Fibroblast of lung (primary cell): Measurements from ENCODE around the gene WTAP. TPM values are rescaled to one million over a fixed set of nuclear protein-coding genes. Genes with fewer than 3 reads are reported as not detected.

Experiments
- DNase-seq, 2 donors: peaks; one replicate each; pipeline versions ENCODE4 v3.0.0 to v3.0.0-alpha.2; 2010; ENCODE audit warnings: low read depth in 2 of 2
- H2AFZ ChIP-seq: 2 replicates; pipeline ENCODE4 v1.5.1; 2012; ENCODE audit warnings: low read length, control low read depth, inconsistent platforms
- H3K27ac ChIP-seq: 2 replicates; pipeline ENCODE4 v1.5.1; 2011; ENCODE audit warnings: low read length, control low read depth; ENCODE audit not compliant: insufficient read depth
- H3K27me3 ChIP-seq: 2 replicates; pipeline ENCODE4 v1.5.1; 2011; ENCODE audit warnings: mild to moderate bottlenecking, low read length; ENCODE audit not compliant: control insufficient read depth, insufficient read depth
- H3K36me3 ChIP-seq: 2 replicates; pipeline ENCODE4 v1.5.1; 2011; ENCODE audit warnings: low read length; ENCODE audit not compliant: control insufficient read depth, insufficient read depth
- H3K4me1 ChIP-seq: 2 replicates; pipeline ENCODE4 v1.5.1; 2011; ENCODE audit warnings: low read length; ENCODE audit not compliant: control insufficient read depth, insufficient read depth; ENCODE audit errors: extremely low read depth
- H3K4me2 ChIP-seq: 2 replicates; pipeline ENCODE4 v1.5.1; 2011; ENCODE audit warnings: low read length, control low read depth; ENCODE audit not compliant: insufficient read depth; ENCODE audit errors: extremely low read depth
- H3K4me3 ChIP-seq, 4 experiments: fragments of 200-600 bp in 1 of 4; sonication (generic) in 1 of 4; replicated peaks in 1 of 4; 2 replicates each; pipeline ENCODE4 v1.5.1; 2011 to 2016; ENCODE audit warnings: low read length in 4 of 4, low read depth in 3 of 4, mild to moderate bottlenecking in 3 of 4, control low read depth in 2 of 4, inconsistent platforms in 1 of 4, mixed read lengths in 1 of 4; ENCODE audit not compliant: insufficient read depth in 1 of 4; ENCODE audit errors: control extremely low read depth in 1 of 4
- H3K79me2 ChIP-seq: 2 replicates; pipeline ENCODE4 v1.5.1; 2012; ENCODE audit warnings: mild to moderate bottlenecking, low read length, inconsistent platforms; ENCODE audit not compliant: control insufficient read depth, insufficient read depth
- H3K9ac ChIP-seq: 2 replicates; pipeline ENCODE4 v1.5.1; 2011; ENCODE audit warnings: mild to moderate bottlenecking, low read length, control low read depth; ENCODE audit not compliant: insufficient read depth
- H3K9me3 ChIP-seq: 2 replicates; pipeline ENCODE4 v1.5.1; 2012; ENCODE audit warnings: low read depth, low read length; ENCODE audit not compliant: control insufficient read depth, insufficient read depth
- H4K20me1 ChIP-seq: 2 replicates; pipeline ENCODE4 v1.5.1; 2011; ENCODE audit warnings: low read length; ENCODE audit not compliant: control insufficient read depth, insufficient read depth; ENCODE audit errors: extremely low read depth
- EZH2 ChIP-seq: IDR thresholded peaks from 2 replicates; pipeline ENCODE4 v1.5.1; 2012; ENCODE audit warnings: low read length, control low read depth, mild to moderate bottlenecking; ENCODE audit errors: missing control alignments
- polyA plus RNA-seq, 2 donors: library from polyadenylated mRNA; depleted of rRNA in 1 of 2; stranded (reverse) in 1 of 2; unstranded in 1 of 2; fragments of >200 nt; gene quantifications; 2 replicates each; pipeline ENCODE4 v1.2.1, GENCODE V29; 2011 to 2012; ENCODE audit warnings: missing spikeins in 1 of 2
- total RNA-seq: library from RNA; depleted of rRNA; stranded (reverse); fragments of >200 nt; gene quantifications from 2 replicates; pipeline ENCODE4 v1.2.1, GENCODE V29; 2014
- TF ChIP-seq, protein P1 (sequence below), 2 donors: IDR thresholded peaks in 1 of 2; conservative IDR thresholded peaks in 1 of 2; 1 replicate in 1 of 2; 2 replicates in 1 of 2; pipeline ENCODE4 v1.5.1; 2011 to 2012; ENCODE audit warnings: low read length in 2 of 2, control low read depth in 1 of 2, inconsistent platforms in 1 of 2, low read depth in 1 of 2, mild to moderate bottlenecking in 1 of 2

Gene WTAP
- total and polyA plus RNA-seq, 2 donors (not counting 1 experiment from before 2014, with no cell fraction given), result 52.7 to 124 TPM

DNA sequence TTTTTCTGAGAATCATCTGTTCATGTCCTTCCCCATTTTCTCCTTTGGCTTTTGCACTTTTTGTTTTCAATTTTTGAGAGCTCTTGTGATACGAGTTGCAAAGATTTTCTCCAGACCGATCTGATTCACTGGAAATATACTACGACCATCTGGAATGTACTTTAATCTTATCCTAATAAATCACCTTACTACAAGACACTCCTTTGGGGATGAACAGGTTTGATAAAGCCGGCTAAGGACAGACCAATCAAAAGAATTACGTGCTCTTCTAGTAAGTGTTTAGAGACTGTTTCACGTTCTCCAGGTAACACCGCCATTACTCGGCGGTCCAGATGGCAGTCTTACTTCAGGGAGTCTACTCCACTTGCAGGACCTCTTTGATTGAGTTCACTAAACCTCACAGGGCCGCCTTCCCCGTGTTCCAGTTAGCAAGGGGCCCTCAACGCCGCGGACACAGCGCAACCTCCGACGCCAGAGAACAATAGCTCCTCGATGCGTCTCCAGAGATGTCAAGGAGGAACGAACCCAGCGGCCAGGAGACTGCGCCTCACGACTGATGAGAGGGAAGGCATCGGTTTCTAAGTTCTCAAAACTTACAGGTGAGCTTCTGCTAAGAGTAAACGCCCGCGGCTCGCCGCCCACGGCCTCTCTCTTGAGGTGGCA, 920 bp upstream of the WTAP start:
- H3K27ac ChIP-seq, result peak overlapping the region; percentile 89
- H4K20me1 ChIP-seq, result peaks cover 8% of the 10 kb centered on the region
- peak overlapping the region; percentile 97 for H3K9ac ChIP-seq
- no peaks in the 10 kb centered on the region for H3K36me3 ChIP-seq
- peaks cover 5% of the 10 kb centered on the region for H3K4me1 ChIP-seq
- H3K9me3 ChIP-seq, result no peaks in the 10 kb centered on the region
- TF ChIP-seq, protein P1, sequence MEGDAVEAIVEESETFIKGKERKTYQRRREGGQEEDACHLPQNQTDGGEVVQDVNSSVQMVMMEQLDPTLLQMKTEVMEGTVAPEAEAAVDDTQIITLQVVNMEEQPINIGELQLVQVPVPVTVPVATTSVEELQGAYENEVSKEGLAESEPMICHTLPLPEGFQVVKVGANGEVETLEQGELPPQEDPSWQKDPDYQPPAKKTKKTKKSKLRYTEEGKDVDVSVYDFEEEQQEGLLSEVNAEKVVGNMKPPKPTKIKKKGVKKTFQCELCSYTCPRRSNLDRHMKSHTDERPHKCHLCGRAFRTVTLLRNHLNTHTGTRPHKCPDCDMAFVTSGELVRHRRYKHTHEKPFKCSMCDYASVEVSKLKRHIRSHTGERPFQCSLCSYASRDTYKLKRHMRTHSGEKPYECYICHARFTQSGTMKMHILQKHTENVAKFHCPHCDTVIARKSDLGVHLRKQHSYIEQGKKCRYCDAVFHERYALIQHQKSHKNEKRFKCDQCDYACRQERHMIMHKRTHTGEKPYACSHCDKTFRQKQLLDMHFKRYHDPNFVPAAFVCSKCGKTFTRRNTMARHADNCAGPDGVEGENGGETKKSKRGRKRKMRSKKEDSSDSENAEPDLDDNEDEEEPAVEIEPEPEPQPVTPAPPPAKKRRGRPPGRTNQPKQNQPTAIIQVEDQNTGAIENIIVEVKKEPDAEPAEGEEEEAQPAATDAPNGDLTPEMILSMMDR (conservative IDR thresholded peaks at IDR 0.05 in 1 of 2, IDR thresholded peaks at IDR 0.05 in 1 of 2; ENCODE audit: low read depth in 1 of 2, low read length in 2 of 2), result no peak
- TF ChIP-seq EZH2, result no peak
- no peak for DNase-seq
- peaks cover 70% of the 10 kb centered on the region for H3K79me2 ChIP-seq
- peak overlapping the region; percentile 78 for H2AFZ ChIP-seq
- H3K4me2 ChIP-seq, result peak overlapping the region; percentile 99
- peak overlapping the region; percentile 68 to 96 (median 77) for H3K4me3 ChIP-seq
- no peaks in the 10 kb centered on the region for H3K27me3 ChIP-seq

DNA sequence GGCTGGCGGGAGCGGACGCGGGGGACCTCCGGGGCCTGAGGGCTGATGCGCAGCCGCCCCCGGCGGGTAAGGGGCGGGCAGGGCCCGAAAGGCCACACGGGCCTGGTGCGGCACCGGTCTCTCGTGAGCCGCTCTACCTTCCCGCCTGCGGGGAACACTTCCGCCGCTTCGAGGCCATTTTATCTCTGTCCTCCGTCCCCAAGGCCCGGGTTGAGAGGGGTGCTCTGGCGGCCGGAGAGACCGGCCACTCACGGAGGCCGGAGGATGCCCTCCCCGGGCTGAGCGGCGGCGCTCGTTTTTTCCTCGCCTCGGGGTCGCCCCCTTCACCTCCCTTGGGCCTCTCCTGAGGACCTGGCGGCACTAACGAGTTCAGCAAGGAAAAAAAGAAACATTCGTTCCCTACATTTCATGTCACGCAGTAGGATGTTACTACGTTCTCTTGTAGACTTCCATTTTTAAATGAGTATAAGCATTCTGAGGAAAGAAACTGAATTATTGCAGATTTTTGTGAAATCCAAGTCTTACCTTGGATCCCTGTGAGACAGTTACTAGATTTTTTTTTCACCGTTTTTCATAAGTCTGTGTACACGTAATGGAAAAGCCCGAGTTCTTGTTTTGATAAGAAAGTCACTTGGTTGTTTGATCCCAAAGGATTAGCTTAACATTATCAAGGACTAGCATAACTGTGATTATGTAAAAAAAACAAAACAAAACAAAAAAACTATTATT, 575 bp downstream of the WTAP start:
- peak overlapping the region; percentile 89 for H3K27ac ChIP-seq
- peaks cover 83% of the 10 kb centered on the region for H3K79me2 ChIP-seq
- peak overlapping the region; percentile 93 for H3K9ac ChIP-seq
- TF ChIP-seq EZH2, result no peak
- TF ChIP-seq, protein P1 (conservative IDR thresholded peaks at IDR 0.05 in 1 of 2, IDR thresholded peaks at IDR 0.05 in 1 of 2; ENCODE audit: low read depth in 1 of 2, low read length in 2 of 2), result no peak
- H3K27me3 ChIP-seq, result no peaks in the 10 kb centered on the region
- H4K20me1 ChIP-seq, result peaks cover 8% of the 10 kb centered on the region
- H3K36me3 ChIP-seq, result no peaks in the 10 kb centered on the region
- no peaks in the 10 kb centered on the region for H3K9me3 ChIP-seq
- no peak overlapping the region for H2AFZ ChIP-seq
- H3K4me3 ChIP-seq, result peak overlapping the region; percentile 82 to 100 (median 91)
- peak; percentile 39 to 52 for DNase-seq
- H3K4me1 ChIP-seq, result peaks cover 5% of the 10 kb centered on the region
- H3K4me2 ChIP-seq, result peak overlapping the region; percentile 98

DNA sequence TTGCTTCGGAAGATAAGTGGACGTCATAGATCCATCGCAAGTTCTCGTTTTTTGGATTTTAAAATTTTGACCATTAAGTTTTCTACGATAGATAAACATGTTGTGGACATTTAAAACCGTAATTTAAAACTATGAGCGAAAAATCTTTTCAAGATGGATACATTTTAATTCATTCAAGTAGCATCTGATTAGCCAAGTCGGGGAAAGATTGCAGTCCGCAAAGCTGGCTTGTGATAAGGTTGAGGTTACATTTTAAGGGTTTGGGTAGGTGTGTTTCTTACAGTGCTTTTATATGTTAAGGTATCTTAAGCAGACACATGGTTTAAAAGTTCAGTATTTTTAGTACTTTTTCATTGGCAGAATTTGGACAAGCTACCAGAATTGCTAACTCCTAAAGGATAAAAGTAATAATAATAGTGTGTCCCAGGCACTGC, 1.2 kb downstream of the WTAP start:
- no peak for TF ChIP-seq EZH2
- TF ChIP-seq, protein P1 (conservative IDR thresholded peaks at IDR 0.05 in 1 of 2, IDR thresholded peaks at IDR 0.05 in 1 of 2; ENCODE audit: low read depth in 1 of 2, low read length in 2 of 2), result no peak
- peak overlapping the region; percentile 53 for H3K9ac ChIP-seq
- H2AFZ ChIP-seq, result no peak overlapping the region
- H3K27ac ChIP-seq, result peak overlapping the region; percentile 89
- H3K9me3 ChIP-seq, result no peaks in the 10 kb centered on the region
- H3K4me1 ChIP-seq, result peaks cover 5% of the 10 kb centered on the region
- peaks cover 86% of the 10 kb centered on the region for H3K79me2 ChIP-seq
- H3K4me3 ChIP-seq, result peak overlapping the region; percentile 82 to 100 (median 91)
- H4K20me1 ChIP-seq, result peaks cover 8% of the 10 kb centered on the region
- DNase-seq, result peak; percentile 19 to 22
- H3K4me2 ChIP-seq, result peak overlapping the region; percentile 98
- no peaks in the 10 kb centered on the region for H3K27me3 ChIP-seq
- no peaks in the 10 kb centered on the region for H3K36me3 ChIP-seq
